Erythroblast (primary cell): ENCODE measurements around the gene CEACAM8.
"Not testable (repeated sequence)": the region's sequence is repeated elsewhere in the genome, so short reads cannot be mapped to it uniquely, and the experiment has no call there.

Experiments used
- DNase-seq, 2 experiments: peaks; one replicate each; lab custom pipeline; 2025; lab: John Stamatoyannopoulos, UW
- GATA1 ChIP-seq: IDR thresholded peaks from 2 replicates; pipeline ENCODE4 v1.6.1; 2011; ENCODE audit warnings: low read depth, mild to moderate bottlenecking, control low read depth, low read length, moderate library complexity
- POLR2A ChIP-seq: IDR thresholded peaks from 2 replicates; pipeline ENCODE4 v1.6.1; 2011; ENCODE audit warnings: mild to moderate bottlenecking, low read length

Gene CEACAM8

GRCh38 chr19:42538841-42539709 lies 55.6 kb downstream of the CEACAM8 start:
- DNase-seq, result no peak
- TF ChIP-seq GATA1 (no peak), POLR2A (no peak)

- not testable (repeated sequence) for DNase-seq
These were observed 59.4 kb downstream of the CEACAM8 start for GRCh38 chr19:42535276-42535675.

DNA sequence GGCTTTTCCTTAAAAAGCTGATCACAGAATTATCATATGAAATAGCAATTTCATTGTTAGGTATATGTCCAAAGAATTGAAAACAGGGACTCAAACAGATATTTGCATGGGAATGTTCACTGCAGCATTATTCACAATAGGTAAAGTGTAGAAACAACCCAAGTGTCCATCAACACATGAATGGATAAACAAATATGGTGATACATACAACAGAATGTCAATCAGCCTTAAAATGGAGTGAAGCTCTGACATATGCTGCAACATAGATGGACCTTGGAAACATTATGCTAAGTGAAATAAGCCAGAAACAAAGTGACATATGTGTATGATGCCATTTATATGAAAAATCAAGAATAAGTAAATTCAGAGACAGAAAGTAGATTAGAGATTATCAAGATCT lies 60.3 kb downstream of the CEACAM8 start:
- DNase-seq, result no peak
- TF ChIP-seq POLR2A (no peak), GATA1 (no peak)

DNA sequence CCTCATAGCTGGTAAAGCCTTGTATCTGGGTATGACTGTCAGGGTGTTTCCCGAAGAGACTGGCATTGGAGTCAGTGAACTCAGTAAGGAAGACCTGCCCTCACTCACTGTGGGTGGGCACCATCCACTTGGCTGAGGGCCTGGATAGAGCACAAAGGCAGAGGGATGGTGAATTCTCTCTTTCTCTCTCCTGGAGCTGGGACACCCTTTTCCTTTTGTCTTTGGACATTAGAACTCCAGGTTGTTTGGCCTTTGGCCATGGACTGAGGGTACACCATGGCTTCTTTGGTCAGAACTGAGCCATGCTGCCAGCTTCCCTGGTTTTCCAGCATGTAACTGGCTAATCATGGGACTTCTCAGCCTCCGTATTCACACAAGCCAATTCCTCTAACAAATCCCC lies 61.8 kb downstream of the CEACAM8 start:
- DNase-seq, result no peak
- TF ChIP-seq GATA1, result no peak
- TF ChIP-seq POLR2A, result no peak

GRCh38 chr19:42531313-42531712 lies 63.4 kb downstream of the CEACAM8 start:
- TF ChIP-seq GATA1, result no peak
- no peak for DNase-seq
